ENCODE measurements around the gene ATP11B. TPM values are rescaled to one million over a fixed set of nuclear protein-coding genes. Genes with fewer than 3 reads are reported as not detected.
"Not testable (repeated sequence)": the region's sequence is repeated elsewhere in the genome, so short reads cannot be mapped to it uniquely, and the experiment has no call there.

The ATP11B gene
- total RNA-seq, 1 donor from 2014 or later = 46.2 TPM

- Mint-ChIP-seq H3K36me3 (ENCODE audit: low read depth) (peaks cover 40% of the 10 kb centered on the region), H3K9me3 (peaks cover 6% of the 10 kb centered on the region), H3K4me1 (no peaks in the 10 kb centered on the region), H3K27ac (ENCODE audit: unreplicated experiment) (no peak overlapping the region), H3K27me3 (ENCODE audit: low read depth) (no peaks in the 10 kb centered on the region), H3K4me3 (no peak overlapping the region)
- no peak for DNase-seq (ENCODE audit: low read depth, low spot score)
- TF ChIP-seq CTCF (conservative IDR thresholded peaks at IDR 0.05) = no peak
Measured at GRCh38 chr3:182848906-182849305, 55.6 kb downstream of the ATP11B start.

DNA sequence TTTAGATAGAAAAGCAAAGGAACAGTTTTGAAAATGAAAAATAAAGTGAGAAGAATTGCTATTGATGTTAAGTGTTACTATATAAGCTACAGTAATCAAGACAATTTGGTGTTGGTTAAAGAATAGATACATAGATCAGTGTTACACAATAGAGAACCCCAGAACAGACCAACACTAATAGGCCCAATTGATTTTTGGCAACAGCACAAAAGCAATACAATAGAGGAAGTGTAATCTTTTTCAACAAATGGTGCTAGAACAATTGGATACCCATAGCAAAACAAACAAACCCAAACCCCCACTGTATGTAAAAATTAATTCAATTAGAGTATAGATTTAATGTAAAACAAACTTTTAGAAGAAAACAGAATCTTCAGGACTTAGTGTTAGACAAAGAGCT is 61.8 kb downstream of the ATP11B start:
- TF ChIP-seq CTCF (conservative IDR thresholded peaks at IDR 0.05) = no peak
- DNase-seq (ENCODE audit: low read depth, low spot score) = no peak
- no peaks in the 10 kb centered on the region for H3K4me1 Mint-ChIP-seq
- H3K36me3 Mint-ChIP-seq (ENCODE audit: low read depth) = peaks cover 14% of the 10 kb centered on the region
- H3K4me3 Mint-ChIP-seq = no peak overlapping the region
- H3K27ac Mint-ChIP-seq (ENCODE audit: unreplicated experiment) = no peak overlapping the region
- no peaks in the 10 kb centered on the region for H3K27me3 Mint-ChIP-seq (ENCODE audit: low read depth)
- no peaks in the 10 kb centered on the region for H3K9me3 Mint-ChIP-seq

- H3K4me3 Mint-ChIP-seq = no peak overlapping the region
- H3K27me3 Mint-ChIP-seq (ENCODE audit: low read depth) = no peaks in the 10 kb centered on the region
- peaks cover 6% of the 10 kb centered on the region for H3K36me3 Mint-ChIP-seq (ENCODE audit: low read depth)
- DNase-seq (ENCODE audit: low read depth, low spot score) = no peak
- no peak for TF ChIP-seq CTCF (conservative IDR thresholded peaks at IDR 0.05)
- H3K4me1 Mint-ChIP-seq = no peaks in the 10 kb centered on the region
- H3K27ac Mint-ChIP-seq (ENCODE audit: unreplicated experiment) = no peak overlapping the region
- no peaks in the 10 kb centered on the region for H3K9me3 Mint-ChIP-seq
Measured at GRCh38 chr3:182861348-182861747, 68.0 kb downstream of the ATP11B start.

- H3K36me3 Mint-ChIP-seq (ENCODE audit: low read depth) = peaks cover 6% of the 10 kb centered on the region
- H3K27ac Mint-ChIP-seq (ENCODE audit: unreplicated experiment) = no peak overlapping the region
- H3K9me3 Mint-ChIP-seq = no peaks in the 10 kb centered on the region
- H3K27me3 Mint-ChIP-seq (ENCODE audit: low read depth) = no peaks in the 10 kb centered on the region
- no peak for TF ChIP-seq CTCF (conservative IDR thresholded peaks at IDR 0.05)
- no peaks in the 10 kb centered on the region for H3K4me1 Mint-ChIP-seq
- no peak overlapping the region for H3K4me3 Mint-ChIP-seq
- no peak for DNase-seq (ENCODE audit: low read depth, low spot score)
Measured at GRCh38 chr3:182862159-182862860, 69.0 kb downstream of the ATP11B start.

- peaks cover 22% of the 10 kb centered on the region for H3K36me3 Mint-ChIP-seq (ENCODE audit: low read depth)
- no peaks in the 10 kb centered on the region for H3K27me3 Mint-ChIP-seq (ENCODE audit: low read depth)
- no peak for DNase-seq (ENCODE audit: low read depth, low spot score)
- peaks cover 3% of the 10 kb centered on the region for H3K9me3 Mint-ChIP-seq
- no peak for TF ChIP-seq CTCF (conservative IDR thresholded peaks at IDR 0.05)
- H3K27ac Mint-ChIP-seq (ENCODE audit: unreplicated experiment) = no peak overlapping the region
- H3K4me3 Mint-ChIP-seq = no peak overlapping the region
- H3K4me1 Mint-ChIP-seq = no peaks in the 10 kb centered on the region
Measured at GRCh38 chr3:182869059-182869458, 75.8 kb downstream of the ATP11B start.

- DNase-seq (ENCODE audit: low read depth, low spot score) = not testable (repeated sequence)
Measured at GRCh38 chr3:182870917-182871316, 77.6 kb downstream of the ATP11B start.

More at GRCh38 chr3:182870917-182871316, 77.6 kb downstream of the ATP11B start:
- not testable (repeated sequence) for H3K4me1 Mint-ChIP-seq; H3K27me3 Mint-ChIP-seq (ENCODE audit: low read depth); H3K9me3 Mint-ChIP-seq; H3K4me3 Mint-ChIP-seq; H3K27ac Mint-ChIP-seq (ENCODE audit: unreplicated experiment)
- peaks cover 22% of the 10 kb centered on the region for H3K36me3 Mint-ChIP-seq (ENCODE audit: low read depth)

Data from neural crest cell (in vitro differentiated cells).